ENCODE data around the gene HAPSTR1. TPM values are rescaled to one million over a fixed set of nuclear protein-coding genes. Genes with fewer than 3 reads are reported as not detected.
A peak's percentile ranks its signal among the peaks of the same experiment; 100 is the strongest.

HAPSTR1 gene
- polyA plus RNA-seq, 2 donors, result 11.4 to 14.2 TPM

- no peak overlapping the region for H3K4me3 ChIP-seq (ENCODE audit: low read depth in 1 of 2, low read length in 2 of 2)
- peaks cover 2 to 15% of the 10 kb centered on the region in 2 donors for H3K36me3 ChIP-seq (ENCODE audit: control insufficient read depth in 2 of 2, insufficient read depth in 2 of 2, low read length in 1 of 2)
- 45 to 52% methylated on average over 2 of the region's 2 CpGs for WGBS, 2 donors
- no peaks in the 10 kb centered on the region for H3K9me3 ChIP-seq (ENCODE audit: control insufficient read depth in 2 of 2, insufficient read depth in 1 of 2, low read depth in 1 of 2, low read length in 1 of 2)
- H3K27me3 ChIP-seq (ENCODE audit: control insufficient read depth in 1 of 2, insufficient read depth in 2 of 2, low read length in 2 of 2), result no peaks in the 10 kb centered on the region
- H3K27ac ChIP-seq (ENCODE audit: low read depth in 2 of 2, low read length in 1 of 2), result no peak overlapping the region
- H3K4me1 ChIP-seq (ENCODE audit: control insufficient read depth in 2 of 2, insufficient read depth in 2 of 2, low read length in 1 of 2), result peaks cover 5 to 26% of the 10 kb centered on the region in 2 donors
Observed at GRCh38 chr16:9102379-9102778, 10.9 kb downstream of the HAPSTR1 start.

GRCh38 chr16:9102943-9103342, 11.5 kb downstream of the HAPSTR1 start:
- Histone ChIP-seq H3K4me3 (ENCODE audit: low read depth in 1 of 2, low read length in 2 of 2) (no peak overlapping the region), H3K4me1 (ENCODE audit: control insufficient read depth in 2 of 2, insufficient read depth in 2 of 2, low read length in 1 of 2) (peaks cover 5 to 21% of the 10 kb centered on the region in 2 donors), H3K27ac (ENCODE audit: low read depth in 2 of 2, low read length in 1 of 2) (peak overlapping the region in 1 of 2 donors; percentile 42), H3K9me3 (ENCODE audit: control insufficient read depth in 2 of 2, insufficient read depth in 1 of 2, low read depth in 1 of 2, low read length in 1 of 2) (no peaks in the 10 kb centered on the region), H3K36me3 (ENCODE audit: control insufficient read depth in 2 of 2, insufficient read depth in 2 of 2, low read length in 1 of 2) (peaks cover 0 to 19% of the 10 kb centered on the region in 2 donors), H3K27me3 (ENCODE audit: control insufficient read depth in 1 of 2, insufficient read depth in 2 of 2, low read length in 2 of 2) (no peaks in the 10 kb centered on the region)
- 83 to 85% methylated on average over 13 of the region's 13 CpGs for WGBS, 2 donors

- Histone ChIP-seq H3K27me3 (ENCODE audit: control insufficient read depth in 1 of 2, insufficient read depth in 2 of 2, low read length in 2 of 2) (no peaks in the 10 kb centered on the region), H3K9me3 (ENCODE audit: control insufficient read depth in 2 of 2, insufficient read depth in 1 of 2, low read depth in 1 of 2, low read length in 1 of 2) (no peaks in the 10 kb centered on the region), H3K4me1 (ENCODE audit: control insufficient read depth in 2 of 2, insufficient read depth in 2 of 2, low read length in 1 of 2) (peaks cover 5 to 19% of the 10 kb centered on the region in 2 donors), H3K36me3 (ENCODE audit: control insufficient read depth in 2 of 2, insufficient read depth in 2 of 2, low read length in 1 of 2) (peaks cover 0 to 21% of the 10 kb centered on the region in 2 donors), H3K4me3 (ENCODE audit: low read depth in 1 of 2, low read length in 2 of 2) (no peak overlapping the region), H3K27ac (ENCODE audit: low read depth in 2 of 2, low read length in 1 of 2) (no peak overlapping the region)
- WGBS, 2 donors, result 78 to 79% methylated on average over 3 of the region's 3 CpGs
Observed at GRCh38 chr16:9103546-9103945, 12.1 kb downstream of the HAPSTR1 start.

- H3K9me3 ChIP-seq (ENCODE audit: control insufficient read depth in 2 of 2, insufficient read depth in 1 of 2, low read depth in 1 of 2, low read length in 1 of 2), result no peaks in the 10 kb centered on the region
- H3K27me3 ChIP-seq (ENCODE audit: control insufficient read depth in 1 of 2, insufficient read depth in 2 of 2, low read length in 2 of 2), result no peaks in the 10 kb centered on the region
- H3K36me3 ChIP-seq (ENCODE audit: control insufficient read depth in 2 of 2, insufficient read depth in 2 of 2, low read length in 1 of 2), result peaks cover 0 to 23% of the 10 kb centered on the region in 2 donors
- H3K4me1 ChIP-seq (ENCODE audit: control insufficient read depth in 2 of 2, insufficient read depth in 2 of 2, low read length in 1 of 2), result peaks cover 5 to 17% of the 10 kb centered on the region in 2 donors
- H3K27ac ChIP-seq (ENCODE audit: low read depth in 2 of 2, low read length in 1 of 2), result no peak overlapping the region
- H3K4me3 ChIP-seq (ENCODE audit: low read depth in 1 of 2, low read length in 2 of 2), result no peak overlapping the region
Observed at GRCh38 chr16:9105189-9105588, 13.7 kb downstream of the HAPSTR1 start.

- Histone ChIP-seq H3K27me3 (ENCODE audit: control insufficient read depth in 1 of 2, insufficient read depth in 2 of 2, low read length in 2 of 2) (no peaks in the 10 kb centered on the region), H3K4me3 (ENCODE audit: low read depth in 1 of 2, low read length in 2 of 2) (no peak overlapping the region), H3K36me3 (ENCODE audit: control insufficient read depth in 2 of 2, insufficient read depth in 2 of 2, low read length in 1 of 2) (peaks cover 0 to 23% of the 10 kb centered on the region in 2 donors), H3K27ac (ENCODE audit: low read depth in 2 of 2, low read length in 1 of 2) (peak overlapping the region in 1 of 2 donors; percentile 26), H3K4me1 (ENCODE audit: control insufficient read depth in 2 of 2, insufficient read depth in 2 of 2, low read length in 1 of 2) (peaks cover 5 to 16% of the 10 kb centered on the region in 2 donors), H3K9me3 (ENCODE audit: control insufficient read depth in 2 of 2, insufficient read depth in 1 of 2, low read depth in 1 of 2, low read length in 1 of 2) (no peaks in the 10 kb centered on the region)
- WGBS, 2 donors, result 76 to 79% methylated on average over 9 of the region's 9 CpGs
Observed at GRCh38 chr16:9107025-9107970, 15.9 kb downstream of the HAPSTR1 start.

GRCh38 chr16:9109255-9109654, 17.8 kb downstream of the HAPSTR1 start:
- peaks cover 0 to 17% of the 10 kb centered on the region in 2 donors for H3K36me3 ChIP-seq (ENCODE audit: control insufficient read depth in 2 of 2, insufficient read depth in 2 of 2, low read length in 1 of 2)
- H3K4me3 ChIP-seq (ENCODE audit: low read depth in 1 of 2, low read length in 2 of 2), result no peak overlapping the region
- peaks cover 5 to 14% of the 10 kb centered on the region in 2 donors for H3K4me1 ChIP-seq (ENCODE audit: control insufficient read depth in 2 of 2, insufficient read depth in 2 of 2, low read length in 1 of 2)
- no peak overlapping the region for H3K27ac ChIP-seq (ENCODE audit: low read depth in 2 of 2, low read length in 1 of 2)
- 76 to 83% methylated on average over 4 of the region's 4 CpGs for WGBS, 2 donors
- no peaks in the 10 kb centered on the region for H3K9me3 ChIP-seq (ENCODE audit: control insufficient read depth in 2 of 2, insufficient read depth in 1 of 2, low read depth in 1 of 2, low read length in 1 of 2)
- no peaks in the 10 kb centered on the region for H3K27me3 ChIP-seq (ENCODE audit: control insufficient read depth in 1 of 2, insufficient read depth in 2 of 2, low read length in 2 of 2)

- peaks cover 3 to 15% of the 10 kb centered on the region in 2 donors for H3K4me1 ChIP-seq (ENCODE audit: control insufficient read depth in 2 of 2, insufficient read depth in 2 of 2, low read length in 1 of 2)
- H3K9me3 ChIP-seq (ENCODE audit: control insufficient read depth in 2 of 2, insufficient read depth in 1 of 2, low read depth in 1 of 2, low read length in 1 of 2), result no peaks in the 10 kb centered on the region
- peaks cover 2 to 13% of the 10 kb centered on the region in 2 donors for H3K36me3 ChIP-seq (ENCODE audit: control insufficient read depth in 2 of 2, insufficient read depth in 2 of 2, low read length in 1 of 2)
- no peak overlapping the region for H3K4me3 ChIP-seq (ENCODE audit: low read depth in 1 of 2, low read length in 2 of 2)
- H3K27me3 ChIP-seq (ENCODE audit: control insufficient read depth in 1 of 2, insufficient read depth in 2 of 2, low read length in 2 of 2), result no peaks in the 10 kb centered on the region
- no peak overlapping the region for H3K27ac ChIP-seq (ENCODE audit: low read depth in 2 of 2, low read length in 1 of 2)
- 49 to 59% methylated on average over 5 of the region's 5 CpGs for WGBS, 2 donors
Observed at GRCh38 chr16:9112166-9112843, 20.9 kb downstream of the HAPSTR1 start.

GRCh38 chr16:9112844-9113186, 21.4 kb downstream of the HAPSTR1 start:
- H3K4me1 ChIP-seq (ENCODE audit: control insufficient read depth in 2 of 2, insufficient read depth in 2 of 2, low read length in 1 of 2), result peaks cover 2 to 14% of the 10 kb centered on the region in 2 donors
- no peak overlapping the region for H3K27ac ChIP-seq (ENCODE audit: low read depth in 2 of 2, low read length in 1 of 2)
- H3K9me3 ChIP-seq (ENCODE audit: control insufficient read depth in 2 of 2, insufficient read depth in 1 of 2, low read depth in 1 of 2, low read length in 1 of 2), result no peaks in the 10 kb centered on the region
- H3K36me3 ChIP-seq (ENCODE audit: control insufficient read depth in 2 of 2, insufficient read depth in 2 of 2, low read length in 1 of 2), result peaks cover 4 to 9% of the 10 kb centered on the region in 2 donors
- H3K4me3 ChIP-seq (ENCODE audit: low read depth in 1 of 2, low read length in 2 of 2), result no peak overlapping the region
- 29 to 44% methylated on average over 1 of the region's 1 CpG for WGBS, 2 donors
- H3K27me3 ChIP-seq (ENCODE audit: control insufficient read depth in 1 of 2, insufficient read depth in 2 of 2, low read length in 2 of 2), result no peaks in the 10 kb centered on the region

GRCh38 chr16:9113707-9114106, 22.3 kb downstream of the HAPSTR1 start:
- 91 to 95% methylated on average over 3 of the region's 3 CpGs for WGBS, 2 donors
- no peak overlapping the region for H3K4me3 ChIP-seq (ENCODE audit: low read depth in 1 of 2, low read length in 2 of 2)
- no peaks in the 10 kb centered on the region for H3K9me3 ChIP-seq (ENCODE audit: control insufficient read depth in 2 of 2, insufficient read depth in 1 of 2, low read depth in 1 of 2, low read length in 1 of 2)
- H3K27ac ChIP-seq (ENCODE audit: low read depth in 2 of 2, low read length in 1 of 2), result no peak overlapping the region
- H3K36me3 ChIP-seq (ENCODE audit: control insufficient read depth in 2 of 2, insufficient read depth in 2 of 2, low read length in 1 of 2), result peaks cover 4 to 6% of the 10 kb centered on the region in 2 donors
- H3K4me1 ChIP-seq (ENCODE audit: control insufficient read depth in 2 of 2, insufficient read depth in 2 of 2, low read length in 1 of 2), result peaks cover 2 to 14% of the 10 kb centered on the region in 2 donors
- no peaks in the 10 kb centered on the region for H3K27me3 ChIP-seq (ENCODE audit: control insufficient read depth in 1 of 2, insufficient read depth in 2 of 2, low read length in 2 of 2)
